Measurements from ENCODE around the gene GALNS. TPM values are rescaled to one million over a fixed set of nuclear protein-coding genes. Genes with fewer than 3 reads are reported as not detected.

Gene GALNS
- polyA plus RNA-seq, 1 experiment, result 11.6 TPM

DNA sequence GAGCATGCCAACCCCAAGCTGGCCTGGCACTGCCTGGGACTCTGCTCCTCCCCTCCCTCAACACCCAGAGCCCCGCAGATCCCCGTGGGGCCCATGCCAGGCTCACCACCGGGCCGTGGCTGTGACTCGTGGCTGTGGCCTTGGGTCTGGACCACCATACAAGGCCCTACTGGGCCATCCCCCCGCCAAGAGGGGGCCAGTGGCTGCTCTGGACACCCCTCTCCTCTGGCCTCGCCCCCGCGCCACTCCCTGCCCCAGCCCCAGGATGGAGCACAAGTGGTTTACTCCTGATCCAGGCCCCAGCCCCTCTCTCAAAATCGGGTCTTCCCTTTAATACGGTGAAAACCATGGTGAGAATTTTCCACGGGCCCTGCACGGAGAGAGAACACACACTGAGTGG, 6.7 kb upstream of the GALNS start:
- Histone ChIP-seq H3K27ac (ENCODE audit: low read depth, low read length) (no peak overlapping the region), H3K4me3 (ENCODE audit: low read depth, low read length) (no peak overlapping the region), H3K27me3 (ENCODE audit: control insufficient read depth, insufficient read depth, low read length) (no peaks in the 10 kb centered on the region), H3K9me3 (ENCODE audit: control insufficient read depth, insufficient read depth, low read length) (no peaks in the 10 kb centered on the region; the same call in 1 of the 2 replicates)
- POLR2A ChIA-PET, result no interaction called here
- TF ChIP-seq, protein P1, sequence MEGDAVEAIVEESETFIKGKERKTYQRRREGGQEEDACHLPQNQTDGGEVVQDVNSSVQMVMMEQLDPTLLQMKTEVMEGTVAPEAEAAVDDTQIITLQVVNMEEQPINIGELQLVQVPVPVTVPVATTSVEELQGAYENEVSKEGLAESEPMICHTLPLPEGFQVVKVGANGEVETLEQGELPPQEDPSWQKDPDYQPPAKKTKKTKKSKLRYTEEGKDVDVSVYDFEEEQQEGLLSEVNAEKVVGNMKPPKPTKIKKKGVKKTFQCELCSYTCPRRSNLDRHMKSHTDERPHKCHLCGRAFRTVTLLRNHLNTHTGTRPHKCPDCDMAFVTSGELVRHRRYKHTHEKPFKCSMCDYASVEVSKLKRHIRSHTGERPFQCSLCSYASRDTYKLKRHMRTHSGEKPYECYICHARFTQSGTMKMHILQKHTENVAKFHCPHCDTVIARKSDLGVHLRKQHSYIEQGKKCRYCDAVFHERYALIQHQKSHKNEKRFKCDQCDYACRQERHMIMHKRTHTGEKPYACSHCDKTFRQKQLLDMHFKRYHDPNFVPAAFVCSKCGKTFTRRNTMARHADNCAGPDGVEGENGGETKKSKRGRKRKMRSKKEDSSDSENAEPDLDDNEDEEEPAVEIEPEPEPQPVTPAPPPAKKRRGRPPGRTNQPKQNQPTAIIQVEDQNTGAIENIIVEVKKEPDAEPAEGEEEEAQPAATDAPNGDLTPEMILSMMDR (IDR thresholded peaks at IDR 0.05; ENCODE audit: low read depth, low read length), result no peak
- DNase-seq (ENCODE audit: low read depth, low spot score), result no peak
- CTCF ChIA-PET, result no interaction called here

DNA sequence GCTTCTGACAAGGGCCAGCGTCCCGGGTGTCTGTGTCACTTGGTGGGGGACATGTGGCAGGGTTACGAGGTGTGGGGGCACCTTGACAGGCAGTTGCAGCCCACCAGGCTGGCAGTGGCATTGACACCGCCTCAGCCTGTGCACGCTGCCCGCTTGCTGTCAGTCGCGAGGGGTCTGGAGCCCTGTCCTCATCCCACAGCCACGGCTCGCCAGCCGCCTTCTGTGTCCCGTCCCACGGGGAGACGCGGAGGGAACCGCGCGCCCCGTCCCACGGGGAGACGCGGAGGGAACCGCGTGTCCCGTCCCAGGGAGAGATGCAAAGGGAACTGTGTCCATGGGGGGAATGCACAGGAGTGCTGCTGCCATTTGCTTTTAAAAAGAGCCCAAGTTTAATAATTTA, 6.2 kb upstream of the GALNS start:
- TF ChIP-seq, protein P1 (IDR thresholded peaks at IDR 0.05; ENCODE audit: low read depth, low read length), result no peak
- CTCF ChIA-PET, result no interaction called here
- POLR2A ChIA-PET, result no interaction called here
- no peak overlapping the region for H3K27ac ChIP-seq (ENCODE audit: low read depth, low read length)
- no peak overlapping the region for H3K4me3 ChIP-seq (ENCODE audit: low read depth, low read length)
- H3K27me3 ChIP-seq (ENCODE audit: control insufficient read depth, insufficient read depth, low read length), result no peaks in the 10 kb centered on the region
- H3K9me3 ChIP-seq (ENCODE audit: control insufficient read depth, insufficient read depth, low read length), result no peaks in the 10 kb centered on the region; the same call in 1 of the 2 replicates
- DNase-seq (ENCODE audit: low read depth, low spot score), result no peak

DNA sequence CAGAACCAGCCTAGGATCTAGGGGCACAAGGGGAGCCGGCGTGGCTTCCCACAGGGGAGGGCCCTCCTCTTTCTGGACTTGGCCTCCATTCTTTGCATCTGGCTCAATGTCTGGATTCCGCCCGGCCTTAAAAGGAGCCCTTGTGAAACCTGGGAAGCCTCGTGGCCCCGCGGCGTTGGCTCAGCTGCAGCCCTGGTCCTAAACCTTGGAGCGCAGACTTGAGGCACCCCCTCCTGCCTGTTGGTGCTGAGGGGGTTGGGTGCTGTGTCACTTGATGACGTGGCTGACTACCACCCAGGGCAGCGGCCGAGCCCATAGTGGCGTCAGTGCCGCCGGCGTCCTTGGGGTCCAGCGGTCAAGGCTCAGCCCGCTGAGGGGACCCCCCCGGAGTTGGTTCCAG, 4.6 kb upstream of the GALNS start:
- no peaks in the 10 kb centered on the region for H3K27me3 ChIP-seq (ENCODE audit: control insufficient read depth, insufficient read depth, low read length)
- CTCF ChIA-PET, result no interaction called here

DNA sequence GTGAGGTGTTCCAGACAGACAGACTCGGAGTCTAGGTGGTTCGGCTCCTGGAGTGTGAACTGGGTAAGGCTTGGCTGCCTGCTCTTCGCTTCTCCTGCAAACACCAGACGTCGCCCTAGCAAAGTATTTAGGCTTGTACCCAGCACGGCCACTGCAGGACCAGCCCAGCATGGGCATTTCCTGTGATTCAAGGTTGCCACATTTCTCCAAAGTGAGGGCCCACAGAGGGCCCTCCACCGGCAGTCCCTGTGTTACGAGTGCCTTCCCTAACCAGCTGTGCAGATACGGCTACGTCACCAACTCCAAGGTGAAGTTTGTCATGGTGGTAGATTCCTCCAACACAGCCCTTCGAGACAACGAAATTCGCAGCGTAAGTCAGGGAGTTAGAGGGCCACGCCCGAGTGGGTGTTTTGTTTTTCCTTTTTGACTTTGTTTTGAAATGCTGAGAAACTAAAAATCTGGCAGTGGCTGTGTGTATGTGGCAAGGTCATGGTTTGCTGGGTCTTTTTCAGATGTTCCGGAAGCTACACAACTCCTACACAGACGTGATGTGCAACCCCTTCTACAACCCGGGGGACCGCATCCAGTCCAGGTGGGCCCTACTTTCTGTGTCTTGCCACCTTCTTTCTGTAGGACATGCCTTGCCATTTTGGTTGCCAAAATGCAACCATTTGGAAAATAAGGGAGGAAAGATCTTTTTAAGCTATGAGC, 2.8 kb upstream of the GALNS start:
- no peak for DNase-seq (ENCODE audit: low read depth, low spot score)
- Histone ChIP-seq H3K4me3 (ENCODE audit: low read depth, low read length) (no peak overlapping the region), H3K27ac (ENCODE audit: low read depth, low read length) (no peak overlapping the region), H3K27me3 (ENCODE audit: control insufficient read depth, insufficient read depth, low read length) (no peaks in the 10 kb centered on the region), H3K9me3 (ENCODE audit: control insufficient read depth, insufficient read depth, low read length) (no peaks in the 10 kb centered on the region; the same call in 1 of the 2 replicates)
- CTCF ChIA-PET, result no interaction called here
- POLR2A ChIA-PET, result no interaction called here
- TF ChIP-seq, protein P1 (IDR thresholded peaks at IDR 0.05; ENCODE audit: low read depth, low read length), result no peak

More for the DNA sequence above, 4.6 kb upstream of the GALNS start:
- TF ChIP-seq, protein P1 (IDR thresholded peaks at IDR 0.05; ENCODE audit: low read depth, low read length), result no peak
- POLR2A ChIA-PET, result no interaction called here
- Histone ChIP-seq H3K9me3 (ENCODE audit: control insufficient read depth, insufficient read depth, low read length) (no peaks in the 10 kb centered on the region; the same call in 1 of the 2 replicates), H3K4me3 (ENCODE audit: low read depth, low read length) (no peak overlapping the region), H3K27ac (ENCODE audit: low read depth, low read length) (no peak overlapping the region)
- no peak for DNase-seq (ENCODE audit: low read depth, low spot score)

GRCh38 chr16:88857728-88858339, 1.1 kb upstream of the GALNS start:
- ChIA-PET POLR2A (interaction anchor here (0.6 to 1.2 kb wide), 5 partner anchors 12 to 360 kb away, joined by 3 to 6 read pairs (median 3); partner anchors contain the start of genes APRT, ZC3H18 and ZNF778), CTCF (interaction anchor here (0.6 to 2.2 kb wide), 16 partner anchors 9 to 313 kb away, joined by 3 to 16 read pairs (median 4); partner anchors contain the start of genes ACSF3, APRT and PABPN1L)
- H3K27me3 ChIP-seq (ENCODE audit: control insufficient read depth, insufficient read depth, low read length), result no peaks in the 10 kb centered on the region
- peak overlapping the region; percentile 96 for H3K4me3 ChIP-seq (ENCODE audit: low read depth, low read length)
- DNase-seq (ENCODE audit: low read depth, low spot score), result peak; percentile 47
- TF ChIP-seq, protein P1 (IDR thresholded peaks at IDR 0.05; ENCODE audit: low read depth, low read length), result peak; percentile 91
- H3K27ac ChIP-seq (ENCODE audit: low read depth, low read length), result peak overlapping the region; percentile 47
- H3K9me3 ChIP-seq (ENCODE audit: control insufficient read depth, insufficient read depth, low read length), result no peaks in the 10 kb centered on the region; the same call in 1 of the 2 replicates

All from AG04450 (cell line).